ENCODE measurements around the gene OR2A7.
"Not testable (repeated sequence)": the region's sequence is repeated elsewhere in the genome, so short reads cannot be mapped to it uniquely, and the experiment has no call there.

Gene OR2A7, protein sequence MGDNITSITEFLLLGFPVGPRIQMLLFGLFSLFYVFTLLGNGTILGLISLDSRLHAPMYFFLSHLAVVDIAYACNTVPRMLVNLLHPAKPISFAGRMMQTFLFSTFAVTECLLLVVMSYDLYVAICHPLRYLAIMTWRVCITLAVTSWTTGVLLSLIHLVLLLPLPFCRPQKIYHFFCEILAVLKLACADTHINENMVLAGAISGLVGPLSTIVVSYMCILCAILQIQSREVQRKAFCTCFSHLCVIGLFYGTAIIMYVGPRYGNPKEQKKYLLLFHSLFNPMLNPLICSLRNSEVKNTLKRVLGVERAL

DNA sequence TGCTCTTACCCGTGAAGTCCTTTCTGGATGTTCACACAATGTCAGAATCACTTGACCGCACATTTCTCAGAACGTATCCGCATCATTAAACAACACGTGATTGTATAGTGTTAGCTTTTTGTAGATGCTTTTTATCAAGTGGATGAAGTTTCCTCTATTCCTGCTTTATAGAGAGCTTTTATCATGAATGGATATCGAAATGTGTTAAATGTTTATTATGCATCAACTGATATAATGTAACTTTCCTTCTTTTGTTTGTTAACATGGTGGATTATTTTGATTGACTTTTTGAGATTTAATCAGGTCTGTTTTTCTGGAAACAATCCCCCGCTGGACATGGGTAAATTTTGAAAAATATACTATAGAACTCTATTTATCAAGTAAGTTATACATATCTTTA lies at the start of gene OR2A7:
TSS of gene OR2A7 (minus strand) at position 101 of the 400 bp plus-strand sequence. CDS start 5,164 bp downstream, outside the sequence.
- not testable (repeated sequence) for DNase-seq (ENCODE audit: low spot score)

DNA sequence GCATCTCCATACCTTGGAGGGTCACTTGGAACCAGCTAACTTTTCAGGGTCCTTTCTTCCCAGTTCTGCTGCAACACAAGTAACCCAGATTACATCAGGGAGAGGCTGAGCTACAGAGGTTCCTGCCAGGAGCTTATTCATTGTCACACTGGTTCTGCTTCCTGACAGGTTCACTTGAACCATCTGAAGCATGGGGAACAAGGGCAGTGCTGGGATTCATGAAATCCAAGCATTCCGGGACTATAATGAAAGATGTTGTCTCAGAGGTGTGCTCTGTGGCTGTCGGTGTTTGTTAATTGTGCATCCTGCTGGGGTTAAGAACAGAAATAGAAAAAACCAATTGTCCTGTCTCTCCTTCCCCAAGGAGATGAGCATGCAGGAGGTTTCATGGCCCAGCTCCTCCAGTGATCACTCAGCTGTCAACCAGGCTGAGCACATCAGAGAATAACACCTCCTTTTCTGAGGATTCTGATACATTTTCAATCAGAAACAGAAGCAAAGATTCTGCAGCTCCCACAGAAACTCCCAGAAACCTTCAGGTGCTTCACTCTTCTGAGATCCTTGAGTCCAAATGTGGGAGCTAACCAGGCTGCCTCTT lies 47.4 kb upstream of the OR2A7 start, which contains the start of gene OR2A1:
TSS of gene OR2A1 (plus strand) at position 548 of the 598 bp plus-strand sequence. CDS start 5,706 bp downstream, outside the sequence.
- not testable (repeated sequence) for DNase-seq (ENCODE audit: low spot score)

DNA sequence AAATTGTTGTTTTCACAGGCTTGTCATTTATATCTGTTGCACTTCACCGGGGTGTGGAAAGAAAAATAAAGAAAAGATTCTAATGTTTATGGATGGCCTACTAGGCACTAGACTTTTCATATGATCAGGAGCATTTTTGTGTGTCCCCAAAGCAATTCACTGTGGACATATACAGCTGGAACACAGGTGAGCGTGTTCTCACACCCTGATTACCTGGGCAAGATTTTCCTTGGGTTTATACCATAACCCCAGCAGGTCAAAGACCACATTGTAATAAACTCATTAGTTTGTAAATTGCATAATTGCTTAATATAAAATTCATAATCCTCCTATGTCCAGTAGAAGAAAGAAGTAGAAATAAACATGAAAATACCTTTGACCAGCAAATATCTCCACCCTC lies 46.6 kb upstream of the OR2A7 start:
- DNase-seq (ENCODE audit: low spot score): not testable (repeated sequence)

DNA sequence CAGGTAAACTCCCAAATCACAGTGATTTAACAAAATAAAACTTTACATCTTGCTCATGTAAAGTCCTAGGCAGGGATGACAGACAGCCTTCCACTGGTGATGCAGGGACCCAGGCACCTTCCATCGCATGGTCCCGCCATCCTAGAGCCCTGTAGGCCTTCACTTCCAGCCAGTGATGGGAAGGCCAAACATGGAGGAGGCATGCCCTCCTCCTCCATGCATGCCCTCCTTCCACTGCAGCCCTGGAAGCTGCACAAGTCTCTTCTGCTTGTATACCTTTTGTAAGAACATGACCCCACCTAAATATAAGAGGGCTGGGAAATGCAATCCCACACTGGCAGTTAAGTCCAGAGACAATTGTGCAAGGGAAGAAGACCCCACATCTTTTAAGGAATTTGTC lies 45.1 kb upstream of the OR2A7 start:
- DNase-seq (ENCODE audit: low spot score): not testable (repeated sequence)

DNA sequence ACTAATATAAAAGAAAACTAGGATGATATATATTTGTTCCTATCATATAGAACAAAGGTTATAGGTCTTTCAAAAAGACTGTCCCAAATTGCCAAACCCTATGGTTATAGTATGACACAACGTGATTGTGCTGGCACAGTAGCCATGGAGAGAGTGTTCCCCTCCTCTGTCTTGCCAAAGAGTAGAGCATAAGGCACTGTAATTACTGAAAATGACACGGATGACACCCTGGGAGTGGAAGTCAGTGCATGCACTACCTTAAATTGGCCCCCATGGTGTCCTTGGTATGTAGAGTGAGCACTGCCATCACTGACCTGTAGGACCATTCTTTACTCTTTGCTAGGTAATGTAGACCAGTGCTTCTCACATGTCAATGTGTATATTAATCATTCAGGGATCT lies 40.6 kb upstream of the OR2A7 start:
- not testable (repeated sequence) for DNase-seq (ENCODE audit: low spot score)

DNA sequence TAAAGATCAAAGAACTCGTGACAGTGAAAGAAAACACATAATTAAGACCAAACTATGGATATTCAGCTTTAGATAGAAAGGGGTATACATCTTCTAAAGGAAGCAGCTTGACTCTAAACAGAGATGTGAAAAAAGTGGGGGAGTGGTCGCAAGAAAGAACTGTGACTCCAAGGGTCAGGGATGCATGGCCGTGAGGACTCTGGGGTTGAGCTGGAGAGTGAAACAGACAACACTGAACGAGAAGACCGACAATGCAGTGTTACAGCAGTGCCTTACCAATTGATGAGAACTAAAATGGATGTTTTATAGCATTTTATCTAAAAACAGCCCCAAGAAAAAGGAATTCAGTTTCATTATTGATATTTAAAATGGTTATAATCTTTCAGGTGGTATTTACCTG lies 39.0 kb upstream of the OR2A7 start:
- DNase-seq (ENCODE audit: low spot score): not testable (repeated sequence)

DNA sequence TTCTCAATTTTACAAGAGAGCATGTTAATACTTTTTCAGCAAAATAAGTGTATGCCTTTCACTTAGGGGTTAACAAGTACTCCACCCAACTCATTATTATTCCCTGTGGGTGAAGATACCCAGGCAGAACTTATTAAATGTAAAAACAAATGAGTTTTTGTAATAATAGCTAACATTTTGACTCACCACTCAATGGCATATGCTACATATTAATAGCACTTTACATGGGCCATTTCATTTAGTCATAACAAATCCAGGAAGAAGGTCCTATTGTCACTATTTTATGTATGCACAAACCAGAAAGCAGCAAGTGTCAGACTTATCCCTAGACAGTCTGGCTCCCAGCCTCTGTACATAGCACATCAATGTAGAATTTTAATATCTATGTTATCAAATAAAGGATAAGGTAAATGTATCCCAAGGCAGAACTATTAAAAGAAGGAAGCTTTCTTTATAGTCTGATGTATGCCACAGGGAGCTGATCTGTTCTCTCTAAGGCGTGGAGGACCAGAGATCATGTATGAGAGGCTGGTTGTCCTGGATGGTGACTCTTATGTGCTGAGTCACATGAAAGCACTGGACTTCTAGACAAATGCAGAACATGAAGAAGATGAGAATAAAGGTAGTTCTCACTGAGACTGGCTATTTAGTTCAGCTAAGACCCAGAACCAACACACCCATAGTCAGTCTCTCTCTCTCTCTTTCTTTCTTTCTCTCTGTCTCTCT lies 38.1 kb upstream of the OR2A7 start:
- not testable (repeated sequence) for DNase-seq (ENCODE audit: low spot score)

DNA sequence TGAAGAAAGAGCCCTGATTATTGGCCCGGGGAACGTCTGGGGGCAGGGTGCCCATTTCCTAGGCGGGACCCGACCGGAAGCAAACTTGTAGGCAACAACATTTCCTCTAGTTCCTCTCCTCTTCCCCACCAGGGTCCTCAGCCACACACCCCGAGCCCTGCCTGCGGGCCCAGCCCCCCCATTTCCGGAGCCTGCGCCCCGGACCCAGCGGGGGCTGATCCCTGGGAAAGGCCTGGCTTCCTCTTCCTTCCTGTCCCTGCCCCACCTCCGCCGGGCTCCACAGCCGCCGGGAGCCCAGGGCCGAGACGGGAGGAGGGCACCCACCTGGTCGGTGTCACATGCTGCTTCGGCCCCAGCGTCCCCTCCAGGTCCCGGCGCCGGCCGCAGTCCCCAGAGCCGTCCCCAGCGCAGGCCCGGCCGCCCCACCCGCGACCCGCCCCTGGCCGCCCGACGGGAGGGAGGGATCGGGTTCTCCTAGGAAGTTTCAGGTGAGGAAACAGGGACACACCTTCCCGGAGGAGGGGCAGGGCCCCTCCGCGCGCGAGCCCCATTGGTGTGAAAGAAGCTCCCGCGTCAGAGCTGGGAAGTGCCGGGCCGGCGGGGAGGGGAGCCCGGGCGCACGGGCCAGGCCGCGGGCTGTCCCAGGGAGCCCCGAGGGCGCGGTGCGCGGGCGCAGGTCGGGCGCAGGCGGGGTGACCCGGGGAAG lies 29.4 kb upstream of the OR2A7 start:
- DNase-seq (ENCODE audit: low spot score): not testable (repeated sequence)

DNA sequence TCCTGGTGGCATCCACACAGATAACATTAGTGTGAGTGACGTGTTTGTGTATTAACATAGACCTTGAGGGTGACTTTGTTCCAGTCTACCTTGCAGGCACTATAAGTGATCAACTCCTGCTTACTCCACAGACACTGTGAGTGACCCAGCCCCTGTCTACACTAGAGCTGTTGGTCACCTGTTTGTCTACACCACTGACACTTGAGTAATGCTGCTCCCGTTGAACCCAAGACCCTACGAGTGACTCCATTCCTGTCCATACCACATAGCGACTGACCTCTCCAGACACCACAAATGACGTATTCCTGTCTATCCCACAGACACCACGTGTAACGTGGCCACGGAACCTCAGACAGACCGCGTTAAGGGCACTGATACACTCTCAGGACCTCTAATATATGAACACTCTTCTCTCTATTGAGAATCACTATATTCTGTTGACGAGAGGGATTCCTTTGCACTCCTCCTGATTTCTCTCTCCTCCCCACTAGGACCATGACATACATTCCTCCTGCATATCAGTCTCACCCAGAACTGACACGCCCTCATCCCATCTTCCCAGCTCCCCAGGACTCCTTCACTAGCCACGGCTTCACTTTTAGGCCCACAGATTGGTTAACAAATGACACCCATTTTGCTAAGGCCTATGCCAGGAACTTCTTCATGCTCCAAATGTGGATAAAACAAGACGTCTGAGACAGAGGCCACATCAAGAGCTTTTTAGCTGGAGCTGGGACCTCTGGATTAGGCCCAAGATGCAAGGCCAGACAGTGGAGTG lies 28.0 kb upstream of the OR2A7 start:
- not testable (repeated sequence) for DNase-seq (ENCODE audit: low spot score)

DNA sequence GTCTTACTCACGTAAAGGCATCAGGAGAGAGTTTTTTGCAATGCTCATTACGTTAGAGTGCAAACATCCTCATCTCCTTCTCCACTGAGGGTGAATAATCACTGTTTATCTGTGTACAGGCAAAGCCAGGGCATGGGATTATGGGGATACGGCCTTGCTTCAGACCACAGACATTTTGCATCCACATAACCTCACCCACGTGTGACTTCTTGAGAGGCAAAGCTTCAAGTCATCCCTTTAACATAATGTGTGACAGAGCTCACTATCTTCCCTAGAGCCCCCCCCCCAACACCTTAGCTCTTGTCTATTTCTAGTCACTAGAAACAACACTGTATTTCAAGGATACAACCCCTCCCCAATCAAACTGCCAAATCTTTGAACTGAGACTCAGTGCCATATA lies 27.0 kb upstream of the OR2A7 start:
- not testable (repeated sequence) for DNase-seq (ENCODE audit: low spot score)

DNA sequence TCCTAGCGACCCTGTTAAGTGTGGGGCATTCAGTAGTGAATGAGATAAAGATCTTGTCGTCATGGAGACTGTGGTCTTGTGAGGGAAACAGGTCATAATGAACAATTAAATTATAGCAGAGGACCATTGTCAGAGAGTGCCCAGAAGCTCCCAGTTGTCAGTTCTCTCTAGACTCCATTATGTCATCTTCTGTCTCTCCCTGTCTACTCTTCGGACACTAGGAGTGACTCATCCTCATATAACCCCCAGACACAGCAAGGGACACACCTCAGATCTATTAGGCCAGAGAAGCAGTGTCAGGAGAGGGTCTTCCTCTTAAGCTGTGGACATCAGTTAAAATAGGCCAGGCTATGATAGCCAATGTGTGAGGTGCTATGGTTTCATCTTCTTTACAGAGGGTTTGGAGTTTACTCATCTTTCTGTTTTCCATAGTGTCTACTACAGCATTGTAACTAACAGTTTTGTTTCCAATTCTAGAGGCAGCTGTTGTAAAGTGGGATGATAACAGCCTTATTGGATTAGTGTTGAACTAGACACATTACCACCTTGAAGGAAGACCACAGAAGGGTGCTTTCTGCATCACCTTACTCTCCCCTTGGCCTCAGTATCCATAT lies 22.7 kb upstream of the OR2A7 start:
- not testable (repeated sequence) for DNase-seq (ENCODE audit: low spot score)

DNA sequence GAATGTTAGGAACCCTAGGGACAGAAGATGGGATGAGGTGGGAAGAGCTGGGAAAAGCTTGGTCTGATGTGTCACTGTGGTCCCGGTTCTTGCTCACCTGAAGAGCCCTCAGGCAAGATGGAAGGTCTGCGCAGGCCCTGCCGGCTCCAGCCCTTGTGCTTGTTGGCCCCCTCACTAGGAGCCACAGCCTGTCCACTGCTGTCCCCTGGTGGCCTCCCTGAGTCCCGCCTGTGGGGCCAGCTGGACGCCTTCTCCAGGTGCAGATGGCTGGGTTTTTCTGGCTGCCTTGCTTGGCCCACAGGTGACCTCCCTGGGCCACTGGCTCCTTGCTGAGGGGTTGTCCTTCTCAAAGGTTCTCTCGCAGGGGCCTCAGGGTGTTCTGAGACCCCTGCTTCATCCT lies 19.1 kb upstream of the OR2A7 start:
- not testable (repeated sequence) for DNase-seq (ENCODE audit: low spot score)

DNA sequence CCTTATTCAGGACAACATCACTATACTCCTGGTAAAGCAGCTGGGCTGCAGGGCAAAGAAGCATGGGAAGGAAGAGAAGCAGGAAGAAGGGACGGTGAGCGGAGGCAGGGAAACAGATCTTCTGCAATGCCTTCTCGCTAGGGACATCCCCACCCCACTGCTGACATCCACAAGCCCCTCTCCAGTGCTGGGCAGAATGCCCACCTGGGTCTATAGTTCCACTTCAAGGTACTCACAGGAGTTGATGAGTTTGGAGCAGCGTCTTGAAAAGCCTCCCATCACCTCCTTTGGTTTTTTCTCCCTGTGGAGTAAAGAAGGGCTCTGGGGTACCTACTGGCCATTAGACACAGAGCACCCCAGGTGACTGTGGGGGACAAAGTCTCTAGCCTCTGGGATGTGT lies 17.9 kb upstream of the OR2A7 start:
- not testable (repeated sequence) for DNase-seq (ENCODE audit: low spot score)

DNA sequence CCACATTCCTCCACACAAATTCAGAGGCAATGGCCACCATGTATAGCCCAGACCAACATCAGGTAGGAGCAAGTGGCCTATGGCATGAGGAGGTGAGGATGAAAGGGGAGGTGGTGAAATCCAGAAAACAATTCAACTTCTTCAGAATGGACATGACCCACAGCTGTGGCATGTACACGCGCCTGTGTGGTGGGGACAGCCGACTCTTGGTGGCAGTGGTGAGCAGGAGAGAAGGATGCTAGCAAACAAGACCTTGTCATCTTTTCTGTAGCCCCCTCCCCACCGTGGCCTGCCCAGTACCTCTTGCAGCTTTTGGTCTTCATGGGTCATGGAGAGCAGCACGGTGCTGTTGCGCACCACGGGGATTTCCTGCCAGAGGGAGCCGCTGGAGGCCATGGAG lies 17.4 kb upstream of the OR2A7 start:
- DNase-seq (ENCODE audit: low spot score): not testable (repeated sequence)

DNA sequence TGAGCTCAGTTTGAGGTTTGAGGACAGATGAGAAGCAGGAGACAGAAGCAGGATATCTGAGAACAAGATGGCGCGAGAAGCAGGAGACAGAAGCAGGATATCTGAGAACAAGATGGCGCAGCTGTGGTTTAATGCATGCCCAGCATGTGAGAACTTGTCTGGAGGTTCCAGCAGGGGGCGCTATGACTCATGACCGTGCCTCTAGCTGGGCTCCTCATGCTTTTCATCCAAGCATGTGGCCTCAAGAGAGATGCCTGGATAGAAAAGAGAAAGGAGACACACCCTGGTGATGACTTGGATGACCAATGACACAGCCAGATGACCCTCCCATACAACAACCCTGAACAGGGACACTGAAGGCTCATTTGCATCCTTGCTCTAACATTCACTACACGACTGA lies 15.4 kb upstream of the OR2A7 start:
- not testable (repeated sequence) for DNase-seq (ENCODE audit: low spot score)

DNA sequence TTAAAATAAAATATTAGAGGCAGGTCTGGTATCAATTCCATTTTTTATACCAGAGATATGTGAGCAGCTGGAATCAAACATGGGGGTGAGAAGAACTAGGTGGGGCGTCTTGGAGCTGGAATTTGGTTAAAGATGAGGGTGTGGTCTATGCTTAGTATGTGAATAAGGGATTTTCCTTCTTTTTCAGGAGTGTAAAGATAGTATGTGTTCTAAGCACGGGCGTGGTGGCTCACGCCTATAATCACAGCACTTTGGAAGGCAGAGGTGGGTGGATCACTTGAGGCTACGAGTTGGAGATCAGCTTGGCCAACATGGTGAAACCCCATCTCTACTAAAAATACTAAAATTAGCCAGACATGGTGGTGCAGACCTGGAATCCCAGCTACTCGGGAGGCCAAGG lies 10.7 kb upstream of the OR2A7 start:
- DNase-seq (ENCODE audit: low spot score): not testable (repeated sequence)

DNA sequence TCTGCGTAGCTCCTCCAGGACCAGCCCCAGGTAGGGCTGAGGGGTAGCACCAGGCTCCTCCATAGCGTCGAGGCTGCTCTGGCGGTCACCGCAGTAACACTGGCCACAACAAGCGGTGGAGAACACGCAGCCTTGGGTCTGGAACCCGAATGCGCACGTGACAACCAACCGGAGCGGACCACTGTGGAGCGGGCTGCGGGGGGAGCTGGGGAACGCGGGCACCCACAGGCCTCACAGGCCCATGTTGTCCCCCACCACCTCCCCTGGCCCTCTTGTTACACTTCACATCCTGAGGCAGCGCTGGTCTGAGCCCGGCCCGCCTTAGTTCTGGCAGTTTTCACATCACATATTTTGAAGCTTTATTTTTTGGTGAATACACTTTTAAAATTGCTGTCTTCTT lies 4.6 kb upstream of the OR2A7 start, which contains the start of gene CTAGE8:
TSS of gene CTAGE8 (minus strand) at position 101 of the 400 bp plus-strand sequence. CDS start at position 63, 38 bp downstream.
- not testable (repeated sequence) for DNase-seq (ENCODE audit: low spot score)

DNA sequence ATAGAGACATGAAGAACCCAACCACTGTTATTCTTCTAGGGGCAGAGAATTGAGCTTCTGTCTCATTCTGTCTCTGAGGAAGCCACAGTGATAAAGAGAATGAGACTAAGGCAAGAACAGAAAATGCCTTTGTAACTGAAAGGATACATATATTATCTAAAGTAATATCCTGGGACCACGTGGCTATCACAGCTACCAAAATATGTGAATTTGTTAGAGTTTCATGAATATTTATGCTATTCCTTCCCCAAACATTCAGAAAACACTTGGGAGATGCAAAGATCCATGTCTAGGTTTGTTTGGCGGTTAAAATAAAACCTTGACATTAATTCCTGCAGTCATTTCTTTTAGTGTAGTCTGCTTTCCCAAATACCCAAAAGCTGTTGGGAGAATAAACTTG lies 2.5 kb downstream of the OR2A7 start:
- not testable (repeated sequence) for DNase-seq (ENCODE audit: low spot score)

DNA sequence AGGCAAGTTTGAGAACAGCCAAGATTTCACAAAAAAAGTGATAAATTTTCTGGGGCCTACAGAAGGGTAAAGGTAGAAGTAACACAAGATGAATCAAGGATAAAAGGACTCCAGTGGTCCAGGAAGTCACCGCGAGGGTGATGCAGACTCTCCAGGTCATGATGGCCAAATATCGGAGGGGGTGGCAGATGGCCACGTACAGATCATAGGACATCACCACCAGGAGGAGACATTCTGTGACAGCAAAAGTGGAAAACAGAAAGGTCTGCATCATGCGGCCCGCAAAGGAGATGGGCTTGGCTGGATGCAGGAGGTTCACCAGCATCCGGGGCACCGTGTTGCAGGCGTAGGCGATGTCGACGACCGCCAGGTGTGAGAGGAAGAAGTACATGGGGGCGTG lies 5.5 kb downstream of the OR2A7 start:
- not testable (repeated sequence) for DNase-seq (ENCODE audit: low spot score)

DNA sequence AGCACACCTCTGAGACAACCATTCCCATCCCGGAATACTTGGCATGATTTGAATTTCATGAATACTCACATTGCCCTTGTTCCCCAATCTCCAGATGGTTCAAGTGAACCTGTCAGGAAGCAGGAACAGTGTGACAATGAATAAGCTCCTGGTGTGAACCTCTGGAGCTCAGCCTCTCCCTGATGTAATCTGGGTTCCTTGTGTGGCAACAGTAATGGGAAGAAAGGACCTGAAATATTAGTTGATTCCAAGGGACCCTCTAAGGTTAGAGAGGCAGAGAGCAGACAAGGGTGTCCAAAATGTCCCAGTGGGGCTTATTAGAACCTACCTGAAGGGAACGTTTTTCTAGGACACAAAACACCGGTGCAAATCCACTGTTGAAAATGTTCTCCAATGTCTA lies 8.5 kb downstream of the OR2A7 start:
- DNase-seq (ENCODE audit: low spot score): no peak

DNA sequence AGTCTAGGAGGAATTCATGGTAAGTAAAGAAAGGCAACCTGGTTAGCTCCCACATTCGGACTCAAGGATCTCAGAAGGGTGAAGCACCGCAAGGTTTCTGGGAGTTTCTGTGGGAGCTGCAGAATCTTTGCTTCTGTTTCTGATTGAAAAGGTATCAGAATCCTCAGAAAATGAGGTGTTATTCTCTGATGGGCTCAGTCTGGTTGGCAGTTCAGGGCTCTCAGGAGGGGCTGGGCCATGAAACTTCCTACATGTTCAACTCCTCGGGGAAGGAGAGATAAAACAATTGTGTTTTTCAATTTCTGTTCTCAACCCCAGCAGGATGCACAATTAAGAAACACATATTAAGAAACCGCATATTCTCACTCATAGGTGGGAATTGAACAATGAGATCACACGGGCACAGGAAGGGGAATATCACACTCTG lies 9.1 kb downstream of the OR2A7 start:
- DNase-seq (ENCODE audit: low spot score): no peak
